IPS DF 4.7 (cell line): ENCODE measurements around the gene MBD3L4.
"Not testable (repeated sequence)": the region's sequence is repeated elsewhere in the genome, so short reads cannot be mapped to it uniquely, and the experiment has no call there.

Experiments
- DNase-seq: peaks from one replicate; pipeline ENCODE4 v3.0.0-alpha.2; 2013; ENCODE audit warnings: low spot score; ENCODE audit errors: extremely low read depth

Gene MBD3L4

DNA sequence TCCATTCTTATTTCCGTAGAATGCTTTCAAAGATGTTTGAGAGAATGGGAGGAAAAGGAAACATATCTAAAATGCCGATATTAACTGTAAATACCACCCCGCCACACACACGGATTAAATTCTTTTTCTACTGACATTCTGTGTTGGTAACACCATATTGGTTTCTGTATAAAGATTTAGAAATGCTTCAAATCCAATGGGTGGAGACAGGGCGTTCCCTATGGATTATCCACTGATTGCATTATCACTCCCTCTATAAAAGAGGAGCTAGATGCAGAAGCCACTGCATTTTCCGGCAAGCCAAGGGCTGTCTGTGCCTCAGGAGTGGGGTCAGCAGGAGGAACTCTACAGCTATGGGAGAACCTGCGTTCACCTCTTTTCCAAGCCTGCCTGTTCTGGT is 9.0 kb upstream of the MBD3L4 start, which contains the start of gene MBD3L2:
Gene MBD3L2, plus strand, starts transcription at position 301 of the 400 bp plus-strand sequence. Its CDS starts 53 bp downstream, at position 354.
- not testable (repeated sequence) for DNase-seq

DNA sequence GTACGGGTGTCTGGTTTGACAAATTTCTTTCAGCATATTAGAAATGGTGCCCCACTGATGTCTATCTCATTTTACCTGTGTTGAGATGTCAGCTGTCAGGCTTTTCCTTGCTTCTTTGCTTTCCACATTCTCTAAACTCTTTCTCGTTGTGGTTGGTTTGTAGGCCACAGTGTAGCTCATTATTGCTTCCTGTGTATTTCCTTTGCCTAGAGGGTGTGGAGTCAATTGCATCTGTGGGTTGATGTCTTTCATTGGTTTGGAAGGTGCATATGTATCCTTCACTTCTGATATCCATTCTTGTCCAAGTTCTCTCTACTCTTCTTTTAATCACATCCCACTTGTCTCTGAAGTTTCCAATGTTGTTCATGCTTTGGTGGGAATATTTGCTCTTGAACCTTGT is 1.6 kb upstream of the MBD3L4 start:
- not testable (repeated sequence) for DNase-seq

DNA sequence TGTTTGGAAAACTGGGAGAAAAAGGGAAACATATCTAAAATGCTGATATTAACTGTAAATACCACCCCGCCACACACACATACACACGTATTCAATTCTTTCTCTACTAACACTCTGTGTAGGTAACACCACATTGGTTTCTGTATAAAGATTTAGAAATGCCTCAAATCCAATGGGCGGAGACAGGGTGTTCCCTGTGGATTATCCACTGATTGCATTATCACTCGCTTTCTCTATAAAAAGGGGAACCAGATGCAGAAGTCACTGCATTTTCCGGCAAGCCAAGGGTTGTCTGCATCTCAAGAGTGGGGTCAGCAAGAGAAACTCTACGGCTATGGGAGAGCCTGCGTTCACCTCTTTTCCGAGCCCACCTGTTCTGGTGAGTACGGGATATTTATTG is 9.7 kb downstream of the MBD3L4 start, which contains the start of gene MBD3L5:
Gene MBD3L5, plus strand, starts transcription at position 301 of the 400 bp plus-strand sequence. Its CDS starts 34 bp downstream, at position 335.
- DNase-seq = not testable (repeated sequence)

DNA sequence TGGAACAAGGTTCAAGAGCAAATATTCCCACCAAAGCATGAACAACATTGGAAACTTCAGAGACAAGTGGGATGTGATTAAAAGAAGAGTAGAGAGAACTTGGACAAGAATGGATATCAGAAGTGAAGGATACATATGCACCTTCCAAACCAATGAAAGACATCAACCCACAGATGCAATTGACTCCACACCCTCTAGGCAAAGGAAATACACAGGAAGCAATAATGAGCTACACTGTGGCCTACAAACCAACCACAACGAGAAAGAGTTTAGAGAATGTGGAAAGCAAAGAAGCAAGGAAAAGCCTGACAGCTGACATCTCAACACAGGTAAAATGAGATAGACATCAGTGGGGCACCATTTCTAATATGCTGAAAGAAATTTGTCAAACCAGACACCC is 11.2 kb downstream of the MBD3L4 start:
- not testable (repeated sequence) for DNase-seq

DNA sequence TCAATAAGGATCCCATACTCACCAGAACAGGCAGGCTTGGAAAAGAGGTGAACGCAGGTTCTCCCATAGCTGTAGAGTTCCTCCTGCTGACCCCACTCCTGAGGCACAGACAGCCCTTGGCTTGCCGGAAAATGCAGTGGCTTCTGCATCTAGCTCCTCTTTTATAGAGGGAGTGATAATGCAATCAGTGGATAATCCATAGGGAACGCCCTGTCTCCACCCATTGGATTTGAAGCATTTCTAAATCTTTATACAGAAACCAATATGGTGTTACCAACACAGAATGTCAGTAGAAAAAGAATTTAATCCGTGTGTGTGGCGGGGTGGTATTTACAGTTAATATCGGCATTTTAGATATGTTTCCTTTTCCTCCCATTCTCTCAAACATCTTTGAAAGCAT is 18.6 kb downstream of the MBD3L4 start, which contains the start of gene MBD3L2B:
Gene MBD3L2B, minus strand, starts transcription at position 101 of the 400 bp plus-strand sequence. Its CDS starts 34 bp downstream, at position 67.
- not testable (repeated sequence) for DNase-seq

DNA sequence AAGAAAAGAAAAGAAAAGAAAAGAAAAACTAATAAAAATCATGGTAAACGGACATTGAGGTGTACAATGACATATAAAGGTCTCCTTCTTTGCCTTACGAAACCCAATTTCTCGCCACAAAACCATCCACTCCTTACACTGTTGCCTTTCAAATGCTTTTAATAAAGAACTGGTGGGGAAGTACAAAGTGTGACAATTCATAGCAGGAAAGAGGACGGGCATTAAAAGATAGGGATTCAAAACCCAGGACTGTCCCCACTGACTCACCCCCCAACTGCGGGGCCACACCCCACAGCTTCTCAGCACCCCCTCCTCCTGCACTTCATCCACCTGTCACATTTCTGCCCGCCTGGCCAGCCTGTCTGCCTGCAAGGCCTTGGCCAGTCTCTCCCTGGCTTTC is 21.2 kb downstream of the MBD3L4 start:
- DNase-seq = no peak

DNA sequence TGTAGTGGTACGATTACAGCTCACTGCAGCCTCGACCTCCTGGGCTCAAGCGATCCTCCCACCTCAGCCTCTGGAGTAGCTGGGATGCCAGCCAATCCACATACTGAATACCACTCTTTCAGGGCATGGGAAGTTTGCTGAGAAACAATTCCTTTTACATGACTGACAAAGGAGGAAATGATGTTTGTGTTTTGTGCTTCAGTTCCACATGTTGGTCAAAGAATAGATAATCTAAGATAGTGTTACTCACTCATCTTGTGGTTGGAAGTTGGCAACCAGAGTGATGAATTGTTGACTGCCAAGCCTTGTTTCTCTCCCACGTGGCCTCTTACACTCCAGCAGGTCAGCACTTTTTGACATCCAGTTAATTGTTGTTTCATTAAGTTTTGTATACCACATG is 26.3 kb downstream of the MBD3L4 start:
- no peak for DNase-seq

DNA sequence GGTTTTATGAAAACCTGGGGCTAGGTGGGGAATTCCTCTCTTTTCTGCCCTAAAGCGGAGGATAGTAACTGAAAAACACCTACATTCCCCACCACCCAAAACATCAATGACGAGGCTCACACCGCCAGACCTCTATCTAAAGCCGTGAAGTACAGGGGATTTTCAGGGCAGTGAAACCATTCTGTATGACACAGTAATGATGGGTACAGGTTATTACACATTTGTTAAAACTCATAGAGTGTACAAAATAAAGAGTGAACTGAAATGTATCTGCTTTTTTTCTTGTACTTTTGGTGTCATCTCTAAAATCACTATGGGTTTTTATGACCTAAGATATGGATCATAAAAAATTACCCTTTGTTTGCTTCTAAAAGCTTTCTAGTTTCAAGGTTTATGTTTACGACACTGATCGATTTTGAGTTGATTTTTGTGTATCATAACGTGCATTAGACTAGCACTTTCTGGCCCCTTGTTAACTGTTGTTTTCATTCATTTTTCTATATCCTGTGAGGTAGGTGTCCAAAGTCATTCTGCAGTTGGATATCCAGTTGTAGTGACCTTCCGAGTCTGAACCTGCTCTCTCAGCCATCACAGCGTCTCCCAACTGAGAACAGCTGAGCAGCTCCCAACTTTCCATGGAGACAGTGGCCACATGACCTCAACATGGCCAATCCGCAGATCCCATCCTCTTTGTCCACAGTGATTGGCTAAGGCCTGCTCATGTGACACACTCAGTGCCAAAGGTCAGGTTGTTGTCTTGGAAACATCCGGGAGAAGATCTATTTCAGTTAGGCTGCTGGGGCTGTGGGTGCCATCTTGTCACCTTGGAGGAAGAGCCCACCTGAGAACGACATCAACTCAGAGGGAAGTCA is 29.0 kb downstream of the MBD3L4 start:
- no peak for DNase-seq

DNA sequence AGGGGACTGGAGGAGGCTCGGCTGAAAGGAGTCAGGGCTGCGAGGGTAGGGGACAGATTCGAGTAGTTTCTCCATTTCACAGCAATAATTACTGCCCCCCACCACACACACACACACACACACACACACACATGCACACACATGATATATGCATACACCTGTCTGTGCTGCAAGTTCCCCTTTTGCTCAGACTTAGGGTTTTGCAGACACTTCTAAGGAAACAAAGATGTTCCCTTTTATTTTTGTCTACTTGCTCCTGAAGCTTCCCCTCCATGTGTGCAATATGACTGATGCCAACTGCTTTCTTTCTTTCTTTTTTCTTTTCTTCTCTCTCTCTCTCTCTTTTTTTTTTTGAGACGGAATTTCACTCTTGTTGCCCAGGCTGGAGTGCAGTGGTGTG is 32.1 kb downstream of the MBD3L4 start:
- no peak for DNase-seq

DNA sequence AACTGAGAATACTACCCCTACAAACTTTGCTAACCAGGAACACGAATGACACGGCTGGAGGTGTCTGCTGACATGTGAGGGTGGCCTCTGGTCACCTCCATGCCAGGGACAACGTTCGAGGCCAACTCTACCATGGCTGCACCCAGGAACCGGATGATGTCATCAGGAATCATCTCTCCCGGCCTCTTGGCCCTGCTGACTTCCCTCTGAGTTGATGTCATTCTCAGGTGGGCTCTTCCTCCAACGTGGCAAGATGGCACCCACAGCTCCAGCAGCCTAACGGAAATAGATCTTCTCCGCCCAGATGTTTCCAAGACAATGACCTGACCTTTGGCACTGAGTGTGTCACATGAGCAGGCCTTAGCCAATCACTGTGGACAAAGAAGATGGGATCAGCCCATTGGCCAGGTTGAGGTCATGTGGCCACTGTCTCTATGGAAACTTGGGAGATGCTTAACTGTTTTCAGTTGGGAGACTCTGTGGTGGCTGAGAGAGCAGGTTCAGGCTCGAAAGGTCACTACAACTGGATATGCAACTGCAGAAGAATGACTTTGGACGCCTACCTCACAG is 33.8 kb downstream of the MBD3L4 start:
- DNase-seq = no peak

DNA sequence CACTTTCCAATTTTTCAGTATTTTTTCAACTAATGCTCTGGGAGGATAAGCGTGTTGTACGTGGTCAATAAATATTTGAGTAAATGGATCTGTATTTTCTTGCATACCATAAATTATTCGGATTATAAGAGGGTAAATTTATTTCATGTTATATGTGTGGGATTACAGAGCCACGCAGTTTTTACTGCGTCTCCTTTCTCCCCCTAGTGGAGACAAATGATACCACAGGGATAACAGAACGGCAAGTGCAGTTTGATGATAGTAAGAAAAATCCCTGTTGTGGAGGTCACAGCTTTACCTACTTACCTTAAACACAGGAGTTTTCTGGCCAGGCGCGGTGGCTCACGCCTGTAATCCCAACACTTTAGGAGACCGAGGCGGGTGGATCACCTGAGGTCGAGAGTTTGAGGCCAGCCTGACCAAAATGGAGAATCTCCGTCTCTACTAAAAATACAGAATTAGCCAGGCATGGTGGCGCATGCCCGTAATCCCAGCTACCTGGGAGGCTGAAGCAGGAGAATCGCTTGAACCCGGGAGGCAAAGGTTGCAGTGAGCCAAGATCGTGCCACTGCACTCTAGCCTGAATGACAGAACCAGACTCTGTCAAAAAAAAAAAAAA is 35.6 kb downstream of the MBD3L4 start:
- DNase-seq = no peak

DNA sequence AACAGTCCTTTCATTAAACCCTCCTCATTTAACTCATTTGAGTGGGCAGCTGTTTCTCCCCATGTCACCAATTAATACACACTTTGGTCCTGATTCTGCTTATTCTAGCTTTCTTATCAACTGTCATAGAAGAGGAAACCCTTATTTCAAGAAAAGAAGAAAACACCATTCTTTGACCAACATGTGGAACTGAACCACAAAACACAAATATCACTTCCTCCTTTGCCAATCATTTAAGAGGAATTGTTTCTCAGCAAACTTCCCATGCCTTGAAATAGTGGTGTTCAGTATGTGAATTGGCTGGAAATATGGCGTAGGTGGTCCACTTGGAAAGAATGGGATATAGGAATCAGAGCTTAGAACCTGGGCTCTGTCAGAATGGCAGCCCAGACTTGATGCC is 39.2 kb downstream of the MBD3L4 start:
- no peak for DNase-seq

DNA sequence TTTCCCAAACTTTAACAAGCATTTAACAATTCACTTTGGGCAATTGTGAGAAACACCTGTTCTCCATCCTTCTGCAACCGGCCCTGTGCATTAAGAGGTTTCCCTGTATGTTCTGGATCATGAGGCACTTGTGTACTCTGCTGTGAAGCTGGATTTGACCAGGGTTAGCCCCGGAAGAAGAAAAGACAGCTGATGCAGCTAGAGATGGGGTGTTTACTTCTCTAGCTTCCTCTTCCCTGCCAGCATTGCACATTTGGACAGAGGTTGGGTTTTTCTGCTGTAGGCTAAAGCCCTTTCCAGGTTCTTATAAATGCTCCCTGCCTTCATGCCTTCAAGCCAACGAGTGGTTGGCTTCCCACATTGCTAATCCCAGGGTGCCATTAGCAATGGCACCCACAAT is 39.6 kb downstream of the MBD3L4 start:
- no peak for DNase-seq

DNA sequence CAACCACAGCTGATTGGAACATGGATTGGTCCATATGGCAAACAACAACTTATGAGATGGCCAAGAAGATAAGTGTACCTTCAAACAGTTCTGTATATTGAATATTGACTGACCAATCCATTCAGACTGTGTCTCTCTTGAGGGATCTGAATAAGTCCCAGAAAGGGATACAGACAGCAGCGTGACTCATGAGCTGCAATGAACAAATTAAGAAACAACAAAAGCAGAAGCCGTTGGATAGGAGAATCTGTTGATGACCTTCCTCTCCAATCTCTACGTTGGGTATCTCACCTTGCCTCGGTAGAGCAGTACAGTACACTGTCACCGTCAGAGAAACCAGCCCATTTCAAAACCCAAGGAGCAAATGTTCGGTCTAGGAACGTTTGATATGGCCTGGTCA is 40.0 kb downstream of the MBD3L4 start:
- no peak for DNase-seq

DNA sequence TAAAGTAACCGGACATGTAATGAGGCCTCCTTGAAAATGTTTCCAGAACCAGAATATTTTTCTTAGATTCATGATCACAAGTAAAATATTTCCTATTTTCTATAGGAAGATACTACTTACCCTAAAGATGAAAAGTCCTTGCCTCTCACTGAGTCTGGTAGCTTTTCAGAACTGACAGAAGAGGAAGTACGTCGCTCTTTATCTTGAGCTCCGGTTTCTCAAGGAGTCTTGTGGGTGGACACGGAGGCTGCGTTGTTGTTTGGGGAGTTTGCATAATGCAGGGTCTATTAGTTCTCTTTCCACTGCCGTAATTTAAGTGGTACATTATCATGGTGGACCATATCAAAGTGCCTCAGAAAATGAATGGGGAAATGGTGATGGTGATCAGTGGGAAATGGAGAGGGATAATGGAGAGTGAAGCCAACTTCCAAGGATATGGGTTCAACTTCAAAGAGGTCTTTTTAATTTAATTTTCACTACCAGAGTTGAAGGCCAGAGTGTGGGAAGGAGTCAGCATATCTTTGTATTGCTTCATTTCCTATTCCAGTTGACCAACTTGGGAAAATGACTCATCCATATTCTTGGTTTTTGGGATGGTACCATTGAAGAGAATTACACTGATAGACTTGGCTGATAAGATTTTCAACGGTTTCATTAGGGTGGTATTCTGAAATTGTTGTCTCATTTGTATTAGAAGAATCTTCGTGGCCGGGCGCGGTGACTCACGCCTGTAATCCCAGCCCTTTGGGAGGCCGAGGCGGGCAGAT is 42.1 kb downstream of the MBD3L4 start:
- no peak for DNase-seq

DNA sequence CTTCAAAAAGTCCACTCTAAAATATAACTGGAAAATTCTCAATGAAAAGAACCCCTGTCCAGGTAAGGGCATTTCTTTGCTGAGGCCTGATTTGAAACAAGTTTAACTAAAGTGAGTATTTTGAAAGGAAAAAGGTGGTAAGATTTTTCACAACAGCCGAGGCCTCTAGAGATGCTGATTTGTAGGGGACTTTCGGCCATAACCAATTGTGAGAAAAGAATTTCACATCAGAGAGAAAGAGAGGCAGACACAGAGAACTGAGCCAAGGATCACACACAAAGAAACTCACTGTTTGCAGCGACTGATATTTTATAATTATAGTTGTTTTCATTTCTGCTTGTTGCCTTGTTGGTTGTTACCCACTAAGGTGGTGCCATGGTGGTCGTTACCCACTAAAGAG is 43.2 kb downstream of the MBD3L4 start:
- DNase-seq = no peak

DNA sequence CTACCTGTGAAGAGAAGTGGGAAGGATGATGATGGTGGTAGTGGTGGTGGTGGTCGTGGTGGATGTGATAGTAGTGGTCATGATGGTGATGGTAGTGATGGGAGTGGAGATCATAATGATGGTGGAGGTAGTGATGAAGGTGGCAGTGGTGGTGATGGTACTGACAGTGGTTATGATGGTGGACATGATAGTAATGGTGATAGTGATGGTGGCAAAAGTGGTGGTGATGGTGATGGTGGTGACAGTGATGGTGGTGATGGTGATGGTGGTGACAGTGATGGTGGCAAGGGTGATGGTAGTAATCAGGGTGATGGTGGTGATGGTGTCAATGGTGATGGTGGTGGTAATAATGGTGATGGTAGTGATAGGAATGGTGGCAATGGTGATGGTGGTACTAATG is 44.9 kb downstream of the MBD3L4 start:
- DNase-seq = no peak

DNA sequence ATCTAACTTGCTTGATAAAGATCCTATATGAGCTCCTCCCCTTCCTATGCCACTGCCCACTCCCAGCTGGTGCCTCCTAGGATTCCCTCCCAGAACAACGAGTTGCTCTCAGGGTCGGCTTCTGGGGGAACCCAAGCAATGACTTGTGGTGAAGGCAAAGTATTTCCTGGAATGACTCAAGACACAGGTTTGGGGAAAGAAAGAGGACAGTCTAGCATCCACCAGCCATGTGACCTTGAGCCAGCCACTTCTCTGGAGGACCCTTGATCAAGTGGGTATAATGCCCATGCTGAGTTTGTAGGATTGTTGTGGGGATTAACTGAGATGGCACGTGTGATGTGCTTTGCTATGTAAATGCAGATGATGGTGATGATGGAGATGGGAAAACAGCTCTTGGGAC is 51.7 kb downstream of the MBD3L4 start:
- DNase-seq = no peak

DNA sequence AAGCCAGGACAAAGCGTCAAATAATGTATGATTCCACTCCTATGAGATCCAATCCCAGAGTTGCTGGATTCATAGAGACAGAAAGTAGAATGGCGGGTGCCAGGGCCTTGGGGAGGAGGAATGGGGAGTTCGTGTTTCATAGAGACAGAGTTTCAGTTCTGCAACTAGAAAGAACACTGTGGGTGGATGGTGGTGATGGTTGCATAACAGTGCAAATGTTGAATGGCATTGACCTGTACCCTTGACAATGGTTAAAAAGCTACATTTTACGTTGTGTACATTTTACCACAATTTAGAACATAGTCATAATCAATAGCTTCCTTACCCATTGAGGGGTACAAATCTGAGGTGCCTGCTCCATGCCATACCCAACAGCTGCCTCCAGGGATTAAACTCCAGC is 52.1 kb downstream of the MBD3L4 start:
- no peak for DNase-seq
